Lung microvascular endothelial cell (primary cell): Measurements from ENCODE around the gene EPHA4. TPM values are rescaled to one million over a fixed set of nuclear protein-coding genes. Genes with fewer than 3 reads are reported as not detected.

Experiments used
- DNase-seq, 2 donors: peaks; one replicate each; pipeline versions ENCODE4 v3.0.0 to v3.0.0-alpha.2; 2010; ENCODE audit warnings: low read depth in 2 of 2
- total RNA-seq: library from RNA; depleted of rRNA; stranded (reverse); fragments of >200 nt; gene quantifications from 2 replicates; pipeline ENCODE4 v1.2.1, GENCODE V29; 2014

Gene EPHA4
- total RNA-seq, result 0.60 and 2.2 TPM in 2 replicates

GRCh38 chr2:221572219-221572820 is at the start of gene EPHA4:
Gene EPHA4 (minus strand): TSS chr2:221572304. CDS start chr2:221572248, 56 bp downstream.
- peak; percentile 88 to 92 for DNase-seq

DNA sequence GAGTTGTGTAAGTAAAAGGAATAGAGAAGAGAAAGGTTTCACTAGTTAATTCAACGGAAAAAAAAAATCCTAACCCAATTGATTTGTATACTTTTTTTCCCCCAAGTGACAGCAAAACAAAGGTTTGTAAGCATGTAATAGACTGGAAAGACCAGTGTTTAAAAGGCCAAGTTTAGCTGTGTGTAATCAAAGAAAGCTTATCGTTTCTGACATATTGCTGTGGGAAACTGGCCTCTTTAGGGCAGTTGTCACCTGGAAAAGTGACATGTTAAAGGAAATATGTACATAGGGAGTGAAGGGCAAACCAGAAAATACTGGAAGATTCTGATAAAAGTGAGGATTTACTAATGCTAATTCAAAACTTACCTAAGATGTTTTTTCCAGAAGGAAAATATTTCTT is 45.9 kb upstream of the EPHA4 start:
- no peak for DNase-seq

GRCh38 chr2:221616561-221616960 is 44.5 kb upstream of the EPHA4 start:
- DNase-seq, result no peak

GRCh38 chr2:221614274-221614673 is 42.2 kb upstream of the EPHA4 start:
- DNase-seq, result no peak

DNA sequence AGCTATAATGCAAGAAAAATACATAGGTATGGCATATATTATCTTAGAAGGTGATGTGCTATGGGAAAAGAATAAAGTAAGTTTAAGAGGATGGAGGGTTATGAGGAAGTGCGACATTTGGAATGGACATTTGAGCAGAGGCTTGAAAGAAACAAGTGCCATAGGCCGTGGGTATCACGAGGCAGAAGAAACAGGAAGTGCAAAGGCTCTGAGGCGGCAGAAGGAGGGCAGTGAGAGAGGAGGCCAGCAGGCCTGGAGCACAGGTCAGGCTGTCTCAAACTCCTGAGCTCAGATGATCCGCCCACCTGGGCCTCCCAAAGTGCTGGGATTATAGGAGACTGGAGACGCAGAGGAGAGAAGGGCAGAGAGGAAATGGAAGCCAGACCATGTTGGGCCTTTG is 40.7 kb upstream of the EPHA4 start:
- no peak for DNase-seq

DNA sequence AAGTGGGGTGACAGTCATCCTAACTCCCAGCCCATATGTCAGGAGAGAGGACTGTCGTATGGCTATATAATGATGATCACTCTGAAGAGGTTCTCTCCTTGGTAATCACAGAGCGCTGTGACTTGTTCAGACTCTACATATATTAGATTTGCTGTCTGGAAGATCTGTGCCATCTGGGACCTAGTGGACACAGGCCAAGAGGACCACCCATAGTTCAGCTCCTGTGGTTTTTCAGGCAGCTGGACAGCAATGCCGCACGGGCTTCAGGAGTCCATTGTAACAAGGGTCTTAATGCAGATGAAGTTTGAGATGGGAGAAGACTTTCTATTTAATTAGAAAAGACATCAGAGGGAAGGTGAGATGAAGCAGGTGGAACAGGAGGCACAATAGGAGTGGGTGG is 40.1 kb upstream of the EPHA4 start:
- DNase-seq, result no peak

DNA sequence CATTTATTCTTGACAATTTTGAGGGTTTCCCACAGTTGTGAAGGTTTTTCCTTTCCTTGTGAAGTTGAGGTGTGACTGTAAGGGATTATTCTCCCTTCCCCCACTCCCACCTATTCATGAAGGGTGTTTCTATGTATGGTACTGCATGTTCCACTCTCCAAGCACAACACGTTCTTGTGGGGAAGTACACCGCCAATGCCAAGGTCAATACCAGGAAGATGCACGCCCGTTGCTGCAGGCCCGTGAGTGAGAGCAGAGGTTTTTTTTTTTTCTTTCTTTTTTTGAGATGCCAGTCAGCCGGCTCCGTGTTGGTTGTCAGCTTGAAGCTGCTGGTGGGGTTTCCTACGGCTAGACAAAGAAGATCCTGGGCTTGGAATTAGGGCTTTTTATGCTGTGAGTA is 38.6 kb upstream of the EPHA4 start:
- DNase-seq, result no peak

GRCh38 chr2:221610255-221610654 is 38.2 kb upstream of the EPHA4 start:
- DNase-seq, result no peak

DNA sequence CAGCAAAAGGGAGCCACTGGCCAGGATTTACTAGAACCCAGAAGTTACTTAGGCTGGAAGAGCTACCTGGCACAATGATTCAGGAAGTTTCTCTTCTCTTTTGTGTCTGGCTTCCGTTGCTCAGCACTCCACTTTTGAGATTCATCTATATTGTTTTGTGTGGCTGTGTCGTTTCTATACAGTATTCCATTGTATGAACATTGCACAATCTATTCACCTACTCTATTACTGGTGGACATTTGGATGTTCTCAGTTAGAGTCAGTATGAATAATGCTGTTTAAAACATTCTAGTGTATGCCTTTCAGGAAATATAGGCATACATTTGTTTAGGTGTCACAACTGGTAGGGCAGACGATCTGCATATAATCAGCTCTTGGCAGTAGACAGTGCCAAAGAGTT is 36.3 kb upstream of the EPHA4 start:
- DNase-seq, result no peak

DNA sequence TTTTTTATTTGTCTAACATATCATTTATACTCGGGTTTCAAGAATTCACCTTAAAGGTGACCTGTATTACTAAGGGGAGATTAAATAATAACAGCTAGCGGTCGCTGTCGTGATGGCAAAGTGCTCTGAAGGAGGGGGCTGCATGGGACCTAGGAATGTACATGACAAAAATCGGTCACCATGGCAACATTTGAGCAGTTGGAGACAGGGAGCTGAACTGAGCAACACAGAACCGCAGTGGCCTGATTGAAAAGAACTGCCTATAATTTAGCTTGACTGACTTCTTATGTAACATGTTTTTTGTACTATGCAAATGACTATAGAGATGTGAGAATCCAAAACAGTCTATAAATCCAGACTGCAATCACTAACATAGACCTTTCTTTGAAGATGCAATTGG is 34.3 kb upstream of the EPHA4 start:
- DNase-seq, result no peak

- no peak for DNase-seq
These were observed 33.7 kb upstream of the EPHA4 start for GRCh38 chr2:221605751-221606240.

DNA sequence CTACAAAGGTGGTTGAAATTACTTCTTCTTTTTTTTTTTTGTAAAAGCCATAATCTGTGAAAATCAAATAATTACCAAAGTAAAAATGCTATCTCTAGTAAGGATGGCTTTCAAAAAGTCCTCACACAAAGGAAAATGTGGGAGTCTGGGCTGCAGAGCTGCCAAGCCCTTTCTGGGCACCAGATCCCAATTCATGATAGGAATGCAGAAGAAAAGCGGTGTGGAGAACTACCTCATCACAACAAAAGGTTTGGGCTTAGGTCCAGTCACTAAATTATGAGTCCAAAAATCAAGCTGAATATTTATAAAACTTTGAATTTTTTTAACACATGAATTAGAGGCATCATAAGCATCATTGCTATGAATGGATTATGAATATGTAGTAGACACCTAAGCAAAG is 30.8 kb upstream of the EPHA4 start:
- DNase-seq, result no peak

GRCh38 chr2:221601376-221601775 is 29.3 kb upstream of the EPHA4 start:
- no peak for DNase-seq

GRCh38 chr2:221600388-221600787 is 28.3 kb upstream of the EPHA4 start:
- no peak for DNase-seq

- peak in 1 of 2 donors; percentile 63 for DNase-seq
These were observed 24.1 kb upstream of the EPHA4 start for GRCh38 chr2:221596192-221596591.

GRCh38 chr2:221590861-221591365 is 18.8 kb upstream of the EPHA4 start:
- no peak for DNase-seq

- DNase-seq, result no peak
These were observed 17.6 kb upstream of the EPHA4 start for GRCh38 chr2:221589696-221590095.

DNA sequence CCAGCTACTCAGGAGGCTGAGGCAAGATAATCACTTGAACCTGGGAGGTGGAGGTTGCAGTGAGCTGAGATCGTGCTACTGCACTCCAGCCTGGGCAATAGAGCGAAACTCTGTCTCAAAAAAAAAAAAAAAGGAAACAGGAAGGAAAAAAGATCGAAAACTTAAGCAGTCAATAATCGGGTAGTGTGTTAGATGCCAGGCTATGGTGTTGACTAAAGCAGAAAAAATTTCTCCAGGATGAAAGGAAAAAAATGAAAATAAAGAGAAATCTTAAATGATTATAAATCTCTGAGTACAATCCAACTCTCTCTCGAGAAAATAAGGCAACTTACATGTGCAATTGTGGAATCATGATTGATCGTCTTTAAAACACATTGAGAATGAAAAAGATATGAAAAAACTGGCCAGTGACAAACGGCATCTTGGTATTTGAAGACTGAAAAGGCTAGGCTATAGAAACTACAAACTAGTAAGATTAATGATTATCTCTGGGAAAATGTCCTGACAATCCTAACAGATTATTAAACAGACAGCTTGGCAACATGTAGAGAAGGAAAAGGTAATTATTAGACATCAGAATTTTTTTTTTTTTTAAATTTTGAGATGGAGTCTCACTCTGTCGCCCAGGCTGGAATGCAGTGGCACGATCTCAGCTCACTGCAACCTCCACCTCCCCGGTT is 16.3 kb upstream of the EPHA4 start:
- no peak for DNase-seq

DNA sequence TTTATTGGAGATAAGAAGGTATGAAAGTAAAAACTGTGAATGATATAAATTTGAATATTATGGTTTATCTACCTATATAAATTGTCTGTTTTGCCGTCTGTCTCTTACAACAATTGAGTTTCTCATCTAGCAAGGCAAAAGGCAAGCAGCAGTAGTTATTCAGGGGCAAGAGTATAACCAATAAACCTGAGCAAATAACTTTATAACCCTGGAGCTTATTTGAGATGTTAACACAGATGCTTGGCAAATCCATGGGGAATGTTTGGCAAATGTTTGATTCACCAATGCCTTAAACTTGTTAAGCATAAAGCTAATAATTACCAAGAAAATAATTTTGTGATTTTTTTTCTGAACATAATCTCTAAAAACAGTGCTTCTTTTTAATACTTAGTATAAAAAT is 9.9 kb upstream of the EPHA4 start:
- no peak for DNase-seq

DNA sequence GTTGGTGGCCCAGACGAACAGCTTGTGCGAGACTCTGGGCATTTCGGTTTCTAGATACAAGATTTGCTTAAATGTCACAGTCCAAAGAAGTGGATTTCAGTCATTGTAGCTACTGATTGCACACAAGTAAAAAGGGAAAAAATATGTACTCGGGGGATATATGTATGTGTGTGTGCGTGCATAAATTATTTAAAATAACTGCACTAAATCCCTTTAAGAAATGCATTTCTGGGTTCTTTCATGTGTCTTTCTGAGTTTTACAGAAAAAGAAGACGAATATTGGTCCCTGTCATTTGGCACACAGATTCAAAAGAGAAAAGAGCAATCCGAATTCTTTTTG is 2.1 kb upstream of the EPHA4 start:
- no peak for DNase-seq

- DNase-seq, result peak; percentile 76
These were observed 1.5 kb upstream of the EPHA4 start for GRCh38 chr2:221573430-221574230.

- DNase-seq, result peak in 1 of 2 donors; percentile 51
These were observed 821 bp upstream of the EPHA4 start for GRCh38 chr2:221572821-221573429.
